ENCODE measurements around the gene CCDC8. TPM values are rescaled to one million over a fixed set of nuclear protein-coding genes. Genes with fewer than 3 reads are reported as not detected.

Gene CCDC8
- total RNA-seq, 1 experiment from 2014 or later = 27.5 TPM

GRCh38 chr19:46452186-46452585, 38.8 kb upstream of the CCDC8 start:
- no peak overlapping the region for H3K27ac ChIP-seq (ENCODE audit: insufficient read length, low read depth, low read length)
- H3K4ac ChIP-seq (ENCODE audit: low read depth, low read length) = no peak overlapping the region
- no peak overlapping the region for H3K9ac ChIP-seq (ENCODE audit: extremely low read depth, insufficient read length, low read length)
- no peak overlapping the region for H2AFZ ChIP-seq (ENCODE audit: low read length)
- H3K23me2 ChIP-seq (ENCODE audit: insufficient read length, low read depth, low read length, poor library complexity, severe bottlenecking) = no peaks in the 10 kb centered on the region
- H4K8ac ChIP-seq (replicated peaks; ENCODE audit: insufficient read length, low read depth, low read length) = no peak overlapping the region
- no peak overlapping the region for H3K18ac ChIP-seq (ENCODE audit: insufficient read length, low read depth, low read length)
- H3K56ac ChIP-seq (ENCODE audit: insufficient read length, low read depth, low read length) = no peak overlapping the region
- H3K23ac ChIP-seq (ENCODE audit: insufficient read length, low read depth, low read length) = no peak overlapping the region
- H3K79me1 ChIP-seq (ENCODE audit: insufficient read depth, low read depth, low read length, poor library complexity, severe bottlenecking) = no peaks in the 10 kb centered on the region
- no peaks in the 10 kb centered on the region for H3K27me3 ChIP-seq (ENCODE audit: insufficient read depth, low read length)
- no peak overlapping the region for H3T11ph ChIP-seq (ENCODE audit: low read length)
- no peak for DNase-seq
- no CpG with 5 or more reads among the region's 4 CpGs for WGBS (ENCODE audit: extremely low coverage, insufficient read length, low lambda C conversion rate)
- no peak overlapping the region for H2BK5ac ChIP-seq (ENCODE audit: insufficient read length, low read length)
- no peak overlapping the region for H2BK12ac ChIP-seq (ENCODE audit: insufficient read length, low read depth, low read length)
- H3K27me3 Mint-ChIP-seq (ENCODE audit: low read depth) = peaks cover 4% of the 10 kb centered on the region
- no peaks in the 10 kb centered on the region for H3K36me3 Mint-ChIP-seq (ENCODE audit: insufficient read depth in 1 of 3, low read depth in 3 of 3)
- no peak overlapping the region for H2BK120ac ChIP-seq (ENCODE audit: low read depth, low read length, poor library complexity, severe bottlenecking)
- H3K4me3 Mint-ChIP-seq = no peak overlapping the region
- H3K4me1 Mint-ChIP-seq = no peaks in the 10 kb centered on the region
- H4K20me1 ChIP-seq (ENCODE audit: control insufficient read depth, insufficient read depth, insufficient read length) = no peaks in the 10 kb centered on the region
- no peak overlapping the region for H2BK15ac ChIP-seq (ENCODE audit: low read depth, low read length)
- H3K14ac ChIP-seq (ENCODE audit: insufficient read depth, low read length) = no peak overlapping the region
- H2AK5ac ChIP-seq (ENCODE audit: insufficient read length, low read length) = no peak overlapping the region
- no peaks in the 10 kb centered on the region for H3K4me1 ChIP-seq (ENCODE audit: insufficient read depth, low read length)
- TF ChIP-seq CTCF (conservative IDR thresholded peaks at IDR 0.05) = no peak
- H2BK20ac ChIP-seq (ENCODE audit: low read depth, low read length, poor library complexity, severe bottlenecking) = no peak overlapping the region
- no peak overlapping the region for H3K4me2 ChIP-seq (ENCODE audit: insufficient read depth, insufficient read length, low read length)
- H4K91ac ChIP-seq (ENCODE audit: insufficient read length, low read depth, low read length) = no peak overlapping the region
- no peaks in the 10 kb centered on the region for H3K9me3 ChIP-seq (ENCODE audit: control insufficient read depth, low read depth, low read length)
- no peak overlapping the region for H4K5ac ChIP-seq (ENCODE audit: insufficient read length, low read depth, low read length)
- H3K9me3 Mint-ChIP-seq = peaks cover 5 to 7% of the 10 kb centered on the region in 2 experiments; a peak in 4 of 5 replicates
- no peak overlapping the region for H3K27ac Mint-ChIP-seq
- no peaks in the 10 kb centered on the region for H3K79me2 ChIP-seq (ENCODE audit: insufficient read depth, low read length)
